ENCODE data around the gene CKMT2.
"Not testable (repeated sequence)": the region's sequence is repeated elsewhere in the genome, so short reads cannot be mapped to it uniquely, and the experiment has no call there.

Gene CKMT2

DNA sequence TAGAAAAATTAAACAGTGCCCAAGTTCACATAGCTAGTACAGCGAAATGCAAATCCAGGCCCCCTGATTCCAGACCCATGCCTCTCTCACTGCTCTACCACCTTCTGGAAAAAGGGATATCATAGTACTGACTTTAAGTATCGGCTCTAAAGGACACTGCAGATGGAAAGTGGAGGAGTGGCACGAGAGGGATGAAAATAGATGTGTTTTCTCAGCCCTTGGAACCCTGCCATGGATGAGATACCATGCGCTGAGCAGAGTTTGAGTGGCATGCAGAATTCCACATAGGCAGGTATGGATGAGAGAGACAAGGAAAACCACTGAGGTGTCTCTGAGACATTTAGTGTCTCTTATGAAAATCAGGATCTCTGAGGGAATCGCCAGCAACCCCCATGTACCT is 18.8 kb downstream of the CKMT2 start:
- no peak for DNase-seq

GRCh38 chr5:81252904-81253303 is 19.8 kb downstream of the CKMT2 start:
- no peak for DNase-seq

- no peak for DNase-seq
Observed at GRCh38 chr5:81253875-81254274, 20.8 kb downstream of the CKMT2 start.

DNA sequence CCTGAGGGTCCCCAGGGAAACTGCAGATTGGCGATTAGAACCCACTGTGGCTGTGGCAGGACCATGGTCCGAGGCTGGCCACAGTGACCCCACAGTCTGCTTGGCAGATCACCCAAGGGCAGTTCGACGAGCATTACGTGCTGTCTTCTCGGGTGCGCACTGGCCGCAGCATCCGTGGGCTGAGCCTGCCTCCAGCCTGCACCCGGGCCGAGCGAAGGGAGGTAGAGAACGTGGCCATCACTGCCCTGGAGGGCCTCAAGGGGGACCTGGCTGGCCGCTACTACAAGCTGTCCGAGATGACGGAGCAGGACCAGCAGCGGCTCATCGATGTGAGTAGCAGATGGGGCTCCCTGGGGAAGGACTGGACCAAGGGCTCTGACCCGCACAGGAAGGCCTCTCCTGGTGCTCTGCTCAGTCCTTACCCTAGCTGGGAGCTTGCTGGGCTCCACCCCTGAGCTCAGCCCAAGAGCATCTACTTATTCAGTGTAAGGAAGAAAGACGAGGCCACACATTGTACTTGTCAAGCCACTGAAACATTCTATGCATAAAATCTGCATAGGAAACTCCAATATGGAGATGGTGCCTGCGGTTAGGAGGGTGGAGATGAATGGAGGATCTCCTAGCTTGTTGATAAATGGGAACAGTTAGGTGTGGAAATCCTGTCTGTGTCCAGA is 21.9 kb downstream of the CKMT2 start:
- DNase-seq = no peak

- DNase-seq = no peak
Observed at GRCh38 chr5:81256766-81257165, 23.6 kb downstream of the CKMT2 start.

DNA sequence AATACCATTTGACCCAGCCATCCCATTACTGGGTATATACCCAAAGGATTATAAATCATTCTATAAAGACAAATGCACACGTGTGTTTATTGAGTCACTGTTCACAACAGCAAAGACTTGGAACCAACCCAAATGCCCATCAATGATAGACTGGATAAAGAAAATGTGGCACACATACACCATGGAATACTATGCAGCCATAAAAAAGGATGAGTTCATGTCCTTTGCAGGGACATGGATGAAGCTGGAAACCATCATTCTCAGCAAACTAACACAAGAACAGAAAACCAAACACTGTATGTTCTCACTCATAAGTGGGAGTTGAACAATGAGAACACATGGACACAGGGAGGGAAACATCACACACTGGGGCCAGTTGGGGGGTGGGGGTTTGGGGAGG is 29.7 kb downstream of the CKMT2 start:
- DNase-seq = not testable (repeated sequence)

GRCh38 chr5:81265101-81265500 is 32.0 kb downstream of the CKMT2 start:
- no peak for DNase-seq

DNA sequence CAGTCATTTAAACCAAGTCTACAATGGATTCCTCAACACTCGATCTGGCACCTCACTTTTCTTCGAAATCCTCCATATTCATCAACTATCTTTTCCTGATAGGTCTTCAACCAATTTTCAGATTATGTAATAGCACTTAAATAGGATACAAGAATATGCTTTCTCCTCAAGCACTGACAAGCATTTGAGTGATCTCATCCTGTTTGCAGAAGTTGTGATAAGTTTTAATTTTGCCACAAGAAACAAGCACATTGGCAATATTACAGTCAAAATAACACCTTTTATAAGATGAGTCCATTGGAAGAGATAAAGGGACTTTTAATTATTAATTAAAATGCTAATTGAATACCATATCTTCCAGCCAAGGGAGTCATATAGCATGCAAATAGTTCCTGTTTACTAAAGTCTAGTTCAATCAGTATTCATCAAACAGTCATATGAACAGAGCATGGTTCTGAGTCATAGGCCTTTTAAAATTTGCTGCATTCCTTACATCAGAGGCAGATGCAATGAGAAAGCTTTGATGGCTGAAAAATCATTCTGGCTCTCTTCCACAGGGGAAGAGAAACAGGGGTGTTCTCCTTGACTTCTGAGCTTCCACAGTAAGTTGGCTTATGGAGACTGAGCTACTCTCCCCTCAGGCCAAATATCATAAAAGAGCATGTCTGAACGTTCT is 35.5 kb downstream of the CKMT2 start:
- DNase-seq = no peak

GRCh38 chr5:81269751-81270393 is 36.8 kb downstream of the CKMT2 start:
- no peak for DNase-seq

DNA sequence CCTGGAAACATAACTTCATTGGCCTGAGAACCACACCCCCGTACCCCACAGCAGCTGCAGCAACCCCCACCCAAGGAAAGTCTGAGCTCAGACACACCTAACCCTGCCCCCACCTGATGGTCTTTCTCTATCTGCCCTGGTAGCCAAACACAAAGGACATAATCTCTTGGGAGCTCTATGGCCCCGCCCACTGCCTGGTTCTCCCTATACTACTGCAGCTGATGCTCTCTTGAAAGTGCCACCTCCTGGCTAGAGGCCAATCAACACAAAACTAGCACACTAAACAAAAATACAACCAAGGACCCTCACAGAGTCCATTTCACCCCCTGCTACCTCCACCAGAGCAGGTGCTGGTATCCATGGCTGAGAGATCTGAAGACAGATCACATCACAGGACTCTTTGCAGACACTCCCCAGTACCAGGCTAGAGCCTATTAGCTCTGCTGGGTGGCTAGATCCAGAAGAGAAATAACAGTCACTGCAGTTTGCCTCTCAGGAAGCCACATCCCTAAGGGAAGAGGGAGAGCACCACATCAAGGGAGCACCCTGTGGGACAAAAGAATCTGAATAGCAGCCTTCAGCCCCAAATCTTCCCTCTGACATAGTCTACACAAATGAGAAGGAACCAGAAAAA is 37.4 kb downstream of the CKMT2 start:
- DNase-seq = not testable (repeated sequence)

DNA sequence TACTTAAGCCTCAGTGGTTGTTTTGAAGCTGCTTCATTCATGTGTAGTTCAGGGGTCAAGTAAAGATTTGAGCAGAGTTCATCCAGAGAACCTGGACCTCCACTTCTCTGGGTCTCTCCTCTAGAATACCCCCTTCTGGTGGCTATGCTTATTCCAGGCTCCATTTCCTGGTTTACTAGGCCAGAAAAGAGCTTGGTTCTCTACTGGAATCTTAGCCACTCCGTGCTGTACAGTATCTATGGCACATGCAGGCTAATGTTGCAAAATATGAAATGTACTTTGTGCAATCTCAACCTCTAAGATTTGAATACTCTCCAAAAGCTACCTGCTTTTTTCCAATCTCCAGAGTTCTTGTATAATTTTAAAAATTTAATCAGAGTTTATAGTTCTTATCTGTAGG is 50.9 kb downstream of the CKMT2 start:
- no peak for DNase-seq

GRCh38 chr5:81286059-81286617 is 53.0 kb downstream of the CKMT2 start:
- no peak for DNase-seq

DNA sequence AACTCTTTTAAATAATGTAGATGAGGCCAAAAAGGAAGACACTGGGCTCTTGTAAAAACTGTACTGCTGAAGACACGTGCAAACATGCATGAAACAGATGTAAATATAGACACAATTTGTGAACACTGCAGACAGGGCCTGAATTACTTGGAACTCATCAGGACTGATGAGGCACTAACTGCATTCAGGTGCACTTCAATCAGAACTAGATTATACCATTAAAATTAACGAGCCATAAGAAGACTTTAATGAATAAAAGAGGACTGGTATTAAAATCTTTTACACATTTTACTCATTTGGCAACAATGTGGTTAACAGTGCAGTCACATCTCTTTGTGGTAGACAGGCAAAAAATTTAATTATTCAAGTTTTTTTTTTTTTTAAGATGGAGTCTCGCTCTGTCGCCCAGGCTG is 54.9 kb downstream of the CKMT2 start:
- no peak for DNase-seq

GRCh38 chr5:81290146-81290545 is 57.0 kb downstream of the CKMT2 start:
- DNase-seq = no peak

- no peak for DNase-seq
Observed at GRCh38 chr5:81292130-81292529, 59.0 kb downstream of the CKMT2 start.

- not testable (repeated sequence) for DNase-seq
Observed at GRCh38 chr5:81294021-81294420, 60.9 kb downstream of the CKMT2 start.

- no peak for DNase-seq
Observed at GRCh38 chr5:81297531-81297930, 64.4 kb downstream of the CKMT2 start.

- DNase-seq = peak in 1 of 14 donors; percentile 27
Observed at GRCh38 chr5:81300921-81301270, 67.8 kb downstream of the CKMT2 start.

GRCh38 chr5:81301271-81302015 is 68.3 kb downstream of the CKMT2 start, which contains the start of gene ZCCHC9:
Gene ZCCHC9 (plus strand): TSS chr5:81301587. CDS start chr5:81304758, 3,171 bp downstream.
- peak; percentile 44 to 91 (median 88) for DNase-seq

GRCh38 chr5:81302596-81302995 is 69.5 kb downstream of the CKMT2 start:
- DNase-seq = no peak

DNA sequence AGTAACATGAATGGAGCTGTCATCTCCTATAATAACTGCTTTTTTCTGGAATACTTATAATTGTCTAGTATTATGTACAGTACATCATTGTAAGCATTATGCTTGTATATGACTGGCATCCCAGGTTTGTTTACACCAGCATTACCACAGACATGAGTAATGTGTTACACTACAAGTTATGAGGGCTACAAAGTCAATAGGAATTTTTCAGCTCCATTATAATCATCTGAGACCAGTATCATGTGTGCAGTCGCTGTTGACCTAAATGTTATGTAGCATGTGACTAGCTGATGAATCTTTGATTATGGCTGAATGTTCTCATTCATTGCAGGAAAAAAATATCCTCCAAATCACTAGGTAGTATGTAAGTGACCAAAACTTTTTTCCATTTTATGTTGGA is 70.4 kb downstream of the CKMT2 start:
- no peak for DNase-seq

DNA sequence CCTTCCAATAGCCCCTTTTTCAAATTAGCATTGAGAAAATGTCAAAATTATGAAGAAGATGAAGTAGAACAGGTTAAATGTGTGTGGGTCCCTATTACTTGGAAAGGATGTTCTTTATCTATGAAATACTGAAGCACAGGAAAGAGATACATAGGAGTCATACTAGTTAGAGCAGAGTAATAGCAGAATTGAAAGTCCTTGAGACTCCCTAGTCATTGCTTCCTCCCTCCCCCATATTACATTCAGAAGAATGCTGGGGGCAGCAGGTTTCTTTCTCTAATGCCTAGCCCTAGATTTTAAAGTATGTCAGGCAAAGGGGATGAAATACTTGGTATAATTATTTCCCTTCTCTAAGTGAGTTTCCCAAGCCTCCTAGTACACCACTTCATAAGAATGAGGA is 72.7 kb downstream of the CKMT2 start:
- DNase-seq = no peak

Data from C1 segment of cervical spinal cord (tissue), 14 donors.